ENCODE results near the gene ARRDC3.

- TF ChIP-seq REST (IDR thresholded peaks at IDR 0.05; ENCODE audit: insufficient read depth in 1 of 2, low read depth in 2 of 2, low read length in 2 of 2) (no peak), POLR2AphosphoS5 (IDR thresholded peaks at IDR 0.05; ENCODE audit: low read depth, low read length) (no peak), TAF1 (IDR thresholded peaks at IDR 0.05; ENCODE audit: borderline replicate concordance, insufficient read depth, low read length) (no peak), SIN3A (IDR thresholded peaks at IDR 0.05; ENCODE audit: borderline replicate concordance, insufficient read depth, low read length) (no peak)
Measured at GRCh38 chr5:91409304-91409703, 26.2 kb upstream of the ARRDC3 start.
